Kidney (tissue), 14 donors: Measurements from ENCODE around the gene CDH8. TPM values are rescaled to one million over a fixed set of nuclear protein-coding genes. Genes with fewer than 3 reads are reported as not detected.

Source experiments
- DNase-seq, 5 donors: peaks; one replicate each; pipeline ENCODE4 v3.0.0-alpha.2; 2013 to 2020
- FAIRE-seq: peaks from 2 replicates; lab custom pipeline; 2012; peaks lifted over from hg19 to GRCh38; lab: Jason Lieb, UNC
- H3K27ac ChIP-seq, 2 donors: one replicate each; pipeline ENCODE4 v1.7.0; 2013; ENCODE audit warnings: low read depth in 2 of 2, low read length in 2 of 2, inconsistent platforms in 1 of 2
- H3K27me3 ChIP-seq: one replicate; pipeline ENCODE4 v1.7.1; 2013; ENCODE audit warnings: low read length, inconsistent platforms; ENCODE audit not compliant: control insufficient read depth, insufficient read depth
- H3K36me3 ChIP-seq, 3 donors: one replicate each; pipeline versions ENCODE4 v1.7.0 to v1.7.1; 2013; ENCODE audit warnings: low read length in 3 of 3, control low read depth in 1 of 3, inconsistent platforms in 1 of 3; ENCODE audit not compliant: insufficient read depth in 3 of 3, control insufficient read depth in 2 of 3
- H3K4me1 ChIP-seq, 3 donors: one replicate each; pipeline versions ENCODE4 v1.7.0 to v1.7.1; 2013; ENCODE audit warnings: low read length in 3 of 3, inconsistent platforms in 1 of 3, low read depth in 1 of 3; ENCODE audit not compliant: control insufficient read depth in 2 of 3, insufficient read depth in 2 of 3
- H3K4me3 ChIP-seq, 3 donors: one replicate each; pipeline versions ENCODE4 v1.7.0 to v1.8.1; 2013; ENCODE audit warnings: low read length in 3 of 3, control low read depth in 1 of 3, inconsistent platforms in 1 of 3
- H3K9ac ChIP-seq, 3 donors: one replicate each; pipeline versions ENCODE4 v1.7.0 to v1.7.1; 2013; ENCODE audit warnings: low read length in 3 of 3, control low read depth in 1 of 3, inconsistent platforms in 1 of 3
- H3K9me3 ChIP-seq, 3 donors: one replicate each; pipeline versions ENCODE4 v1.7.0 to v1.7.1; 2013; ENCODE audit warnings: low read length in 3 of 3, control low read depth in 1 of 3, inconsistent platforms in 1 of 3; ENCODE audit not compliant: control insufficient read depth in 2 of 3, insufficient read depth in 1 of 3
- CTCF ChIP-seq: IDR thresholded peaks from 3 replicates; pipeline ENCODE4 v1.5.1; 2012; ENCODE audit warnings: mild to moderate bottlenecking, moderate library complexity, borderline replicate concordance; ENCODE audit not compliant: insufficient read depth; ENCODE audit errors: extremely low read depth
- intact Hi-C: fragments of 100-400 bp; cut with DNase I; formaldehyde crosslinking; loops from one replicate; pipeline ENCODE4 v1.11.1; 2022
- polyA plus RNA-seq: library from polyadenylated mRNA; stranded (reverse); fragments of 350-450 nt; fragmentation: Illumina TruSeq; extraction: RNeasy Lipid Tissue Mini Kit (QIAGEN cat#74804); gene quantifications from one replicate; pipeline ENCODE4 v1.2.3, GENCODE V29; 2014; ENCODE audit warnings: low read depth, low replicate concordance; ENCODE audit not compliant: insufficient read depth
- total RNA-seq: library from RNA; stranded (reverse); fragmentation: NEBNext Ultra II Directional; extraction: Animal tissue kit (Norgen Biotek cat#: 25700); gene quantifications from one replicate; pipeline ENCODE4 v1.2.1, GENCODE V29; 2021
- donor health status: control.
- donor health status: control.
- donor health status: control.
- donor health status: control.
- donor health status: control.
- donor health status: DM: yes; HTN: yes; CAD: no.
- donor health status: Normal renal cell carcinoma (clear cell type).

CDH8 gene
- total and polyA plus RNA-seq, 2 donors from 2014 or later: 0.19 TPM; not detected in 1

- no peak overlapping the region for H3K27ac ChIP-seq
- no peaks in the 10 kb centered on the region for H3K27me3 ChIP-seq
- intact Hi-C loops: no loop called here
- H3K36me3 ChIP-seq: no peaks in the 10 kb centered on the region
- no peak for TF ChIP-seq CTCF
- no peak overlapping the region for H3K4me3 ChIP-seq
- no peaks in the 10 kb centered on the region for H3K9me3 ChIP-seq
- no peak for FAIRE-seq
- no peak for DNase-seq
- no peaks in the 10 kb centered on the region for H3K4me1 ChIP-seq
- no peak overlapping the region for H3K9ac ChIP-seq
These were observed 212.9 kb downstream of the CDH8 start for GRCh38 chr16:61823326-61823725.

- no peak for DNase-seq
- no peaks in the 10 kb centered on the region for H3K36me3 ChIP-seq
- no peak overlapping the region for H3K27ac ChIP-seq
- intact Hi-C loops: no loop called here
- FAIRE-seq: no peak
- no peaks in the 10 kb centered on the region for H3K27me3 ChIP-seq
- no peak overlapping the region for H3K4me3 ChIP-seq
- H3K4me1 ChIP-seq: no peaks in the 10 kb centered on the region
- no peak for TF ChIP-seq CTCF
- no peak overlapping the region for H3K9ac ChIP-seq
- H3K9me3 ChIP-seq: no peaks in the 10 kb centered on the region
These were observed 215.4 kb downstream of the CDH8 start for GRCh38 chr16:61820820-61821219.

GRCh38 chr16:61820398-61820797 lies 215.8 kb downstream of the CDH8 start:
- Histone ChIP-seq H3K27me3 (no peaks in the 10 kb centered on the region), H3K9ac (no peak overlapping the region), H3K4me3 (no peak overlapping the region), H3K4me1 (no peaks in the 10 kb centered on the region), H3K27ac (no peak overlapping the region), H3K9me3 (no peaks in the 10 kb centered on the region), H3K36me3 (no peaks in the 10 kb centered on the region)
- no peak for FAIRE-seq
- DNase-seq: no peak
- intact Hi-C loops: no loop called here
- TF ChIP-seq CTCF: no peak

GRCh38 chr16:61818850-61819249 lies 217.4 kb downstream of the CDH8 start:
- no peak overlapping the region for H3K4me3 ChIP-seq
- intact Hi-C loops: no loop called here
- no peak for DNase-seq
- H3K27me3 ChIP-seq: no peaks in the 10 kb centered on the region
- H3K27ac ChIP-seq: no peak overlapping the region
- no peaks in the 10 kb centered on the region for H3K4me1 ChIP-seq
- TF ChIP-seq CTCF: no peak
- H3K36me3 ChIP-seq: no peaks in the 10 kb centered on the region
- no peak overlapping the region for H3K9ac ChIP-seq
- no peaks in the 10 kb centered on the region for H3K9me3 ChIP-seq
- no peak for FAIRE-seq
